Common myeloid progenitor, CD34-positive (primary cell): Measurements from ENCODE around the gene ERI3.
A peak's percentile ranks its signal among the peaks of the same experiment; 100 is the strongest.

ENCODE experiments used
- CTCF ChIA-PET: fragments of 350-600 bp; sonication (Branson Sonifier 250); formaldehyde crosslinking; loops from one replicate; lab custom pipeline; 2021; ENCODE audit warnings: antibody characterized with exemption; lab: Charles Lee
- POLR2A ChIA-PET: fragments of 350-600 bp; sonication (Branson Sonifier 250); formaldehyde crosslinking; loops from one replicate; lab custom pipeline; 2021; ENCODE audit warnings: antibody characterized with exemption; lab: Charles Lee
- DNase-seq, 3 donors: peaks; one replicate each; pipeline versions ENCODE4 v3.0.0 to v3.0.0-alpha.2; 2013
- H3K27ac ChIP-seq, 2 experiments: 1 replicate in 1 of 2; 2 replicates in 1 of 2; pipeline ENCODE4 v1.7.0; 2013; ENCODE audit warnings: inconsistent platforms in 2 of 2, low read length in 2 of 2, mild to moderate bottlenecking in 2 of 2, low read depth in 1 of 2, moderate library complexity in 1 of 2; ENCODE audit not compliant: severe bottlenecking in 2 of 2, insufficient read depth in 1 of 2, poor library complexity in 1 of 2
- H3K27me3 ChIP-seq, 5 experiments: replicated peaks in 2 of 5; 1 replicate in 3 of 5; 2 replicates in 2 of 5; pipeline versions ENCODE4 v1.6.1 to v1.7.0; 2013; ENCODE audit warnings: low read length in 4 of 5, mild to moderate bottlenecking in 2 of 5, moderate library complexity in 2 of 5, inconsistent platforms in 1 of 5; ENCODE audit not compliant: insufficient read depth in 5 of 5, control insufficient read depth in 4 of 5
- H3K36me3 ChIP-seq, 4 experiments: 1 replicate in 2 of 4; 2 replicates in 2 of 4; pipeline versions ENCODE4 v1.6.1 to v1.7.0; 2013; ENCODE audit warnings: low read length in 3 of 4, control low read depth in 1 of 4, mild to moderate bottlenecking in 1 of 4; ENCODE audit not compliant: control insufficient read depth in 4 of 4, insufficient read depth in 4 of 4
- H3K4me1 ChIP-seq, 4 experiments: 1 replicate in 3 of 4; 2 replicates in 1 of 4; pipeline versions ENCODE4 v1.6.1 to v1.7.1; 2013; ENCODE audit warnings: low read length in 3 of 4, mild to moderate bottlenecking in 3 of 4, control low read depth in 1 of 4, inconsistent platforms in 1 of 4, moderate library complexity in 1 of 4; ENCODE audit not compliant: control insufficient read depth in 4 of 4, insufficient read depth in 4 of 4; ENCODE audit errors: control extremely low read depth in 1 of 4
- H3K4me3 ChIP-seq, 7 experiments: 1 replicate in 4 of 7; 2 replicates in 3 of 7; pipeline versions ENCODE4 v1.5.1 to v1.7.0; 2013; ENCODE audit warnings: mild to moderate bottlenecking in 7 of 7, low read length in 6 of 7, moderate library complexity in 6 of 7, inconsistent platforms in 2 of 7, low read depth in 2 of 7, control low read depth in 1 of 7; ENCODE audit not compliant: insufficient read depth in 4 of 7, control insufficient read depth in 1 of 7; ENCODE audit errors: extremely low read depth in 1 of 7
- H3K9me3 ChIP-seq, 5 experiments: 1 replicate in 4 of 5; 2 replicates in 1 of 5; pipeline versions ENCODE4 v1.6.1 to v1.7.1; 2013; ENCODE audit warnings: low read length in 4 of 5, mild to moderate bottlenecking in 2 of 5, inconsistent platforms in 1 of 5, low read depth in 1 of 5, moderate library complexity in 1 of 5; ENCODE audit not compliant: control insufficient read depth in 4 of 5, insufficient read depth in 2 of 5; ENCODE audit errors: control extremely low read depth in 1 of 5
- WGBS: methylation state at CpG from one replicate; pipeline ENCODE4 v1.1.5; 2013; ENCODE audit not compliant: insufficient coverage; 5-methylcytosine and 5-hydroxymethylcytosine counted together

ERI3 gene

DNA sequence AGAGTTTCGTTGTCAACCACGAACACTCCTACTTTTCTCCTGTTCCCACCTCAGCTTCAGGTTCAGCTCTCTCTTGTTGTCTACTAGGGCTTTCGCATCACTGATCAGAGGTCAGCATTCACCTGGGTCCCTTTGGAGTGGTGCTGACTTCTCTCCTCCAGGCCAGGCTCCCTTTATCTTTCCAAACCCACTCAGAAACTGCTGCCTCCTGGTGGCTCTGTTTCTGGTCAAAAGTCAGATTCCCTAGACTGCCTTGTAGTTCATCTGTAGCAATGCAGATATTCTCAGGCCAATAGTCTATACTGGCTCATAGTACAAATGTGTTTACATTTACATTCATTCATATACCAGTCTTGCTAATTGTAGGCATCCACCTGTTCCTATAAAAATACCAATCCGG lies 6.4 kb upstream of the ERI3 start:
- DNase-seq, result peak in 2 of 3 donors; percentile 13 to 21
- Histone ChIP-seq H3K4me3 (no peak overlapping the region), H3K36me3 (no peaks in the 10 kb centered on the region), H3K4me1 (no peaks in the 10 kb centered on the region), H3K27me3 (peaks cover 0 to 2% (median 0%) of the 10 kb centered on the region in 5 experiments), H3K9me3 (no peaks in the 10 kb centered on the region), H3K27ac (no peak overlapping the region)
- ChIA-PET CTCF (interaction anchor here (1.9 to 2.8 kb wide), 2 partner anchors 8 to 24 kb away, joined by 5 to 6 read pairs; no protein-coding TSS in a partner anchor), POLR2A (no interaction called here)
- 72% methylated on average over 4 of the region's 4 CpGs for WGBS

DNA sequence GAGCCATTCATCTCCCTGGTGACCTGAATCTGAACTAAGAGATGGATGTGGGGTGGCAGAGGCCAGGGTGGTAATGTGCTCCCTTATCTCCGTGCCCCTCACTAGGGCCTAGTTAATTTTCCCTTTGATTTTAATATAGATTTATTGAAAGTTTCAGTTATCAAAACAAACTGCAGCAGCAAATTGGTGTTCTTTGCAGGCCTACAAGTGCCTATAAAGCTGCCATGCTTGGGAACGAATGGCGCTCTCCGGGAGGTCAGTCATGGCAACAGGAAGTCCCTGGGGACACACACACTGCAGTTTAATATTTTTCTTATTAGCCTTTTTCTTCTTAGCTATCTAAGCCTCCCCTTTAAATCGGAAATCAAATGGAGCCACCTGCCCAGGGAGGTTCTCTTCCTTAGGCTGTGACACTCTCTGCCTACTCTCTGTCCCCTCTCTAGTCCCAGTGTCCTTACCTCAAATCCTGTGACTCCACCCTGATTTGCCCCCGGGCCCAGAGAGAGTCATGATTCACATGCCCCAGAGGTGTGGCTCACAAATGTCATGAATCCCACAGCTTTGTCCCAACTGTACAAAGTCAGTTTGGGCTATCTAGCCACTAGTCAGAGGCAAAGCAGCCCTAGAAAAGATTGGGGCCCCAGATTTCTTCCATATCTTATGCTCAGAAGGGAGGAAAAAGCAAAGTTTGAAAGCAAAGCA lies 4.3 kb upstream of the ERI3 start:
- ChIA-PET CTCF (interaction anchor here (0.9 to 2.8 kb wide), 3 partner anchors 11 to 143 kb away, joined by 3 to 6 read pairs (median 5); no protein-coding TSS in a partner anchor), POLR2A (no interaction called here)
- WGBS, result 94% methylated on average over 5 of the region's 6 CpGs
- Histone ChIP-seq H3K9me3 (no peaks in the 10 kb centered on the region), H3K4me1 (peaks cover under 1 to 9% (median 6%) of the 10 kb centered on the region in 4 experiments), H3K27me3 (no peaks in the 10 kb centered on the region), H3K27ac (no peak overlapping the region), H3K36me3 (no peaks in the 10 kb centered on the region), H3K4me3 (no peak overlapping the region)
- DNase-seq, result no peak

DNA sequence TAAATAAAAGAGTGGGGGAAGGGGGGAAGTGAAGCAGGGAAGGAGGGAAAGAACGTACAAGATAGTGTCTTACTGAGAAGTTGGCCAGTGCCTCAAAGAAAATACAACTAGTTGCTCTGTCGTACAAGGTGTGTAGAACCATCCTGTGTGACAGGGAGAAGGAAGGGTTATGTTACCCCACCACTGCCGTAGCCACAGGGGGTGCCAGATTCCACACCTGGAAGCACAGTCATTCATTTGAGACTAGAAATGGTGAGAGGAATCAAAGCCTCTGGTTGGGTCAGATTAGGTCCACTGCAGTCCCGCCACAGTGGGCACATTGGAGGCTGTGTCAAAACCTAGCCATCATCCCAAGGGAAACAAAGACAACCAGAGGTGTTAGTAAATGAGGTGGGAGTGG lies 2.7 kb upstream of the ERI3 start:
- Histone ChIP-seq H3K9me3 (no peaks in the 10 kb centered on the region), H3K36me3 (no peaks in the 10 kb centered on the region), H3K4me3 (no peak overlapping the region), H3K4me1 (peaks cover 5 to 14% (median 11%) of the 10 kb centered on the region in 4 experiments), H3K27me3 (no peaks in the 10 kb centered on the region), H3K27ac (no peak overlapping the region)
- ChIA-PET POLR2A (no interaction called here), CTCF (interaction anchor here (0.6 to 1.2 kb wide), 2 partner anchors 136 to 238 kb away, joined by 3 to 6 read pairs; no protein-coding TSS in a partner anchor)
- no peak for DNase-seq
- 100% methylated on average over 3 of the region's 4 CpGs for WGBS

DNA sequence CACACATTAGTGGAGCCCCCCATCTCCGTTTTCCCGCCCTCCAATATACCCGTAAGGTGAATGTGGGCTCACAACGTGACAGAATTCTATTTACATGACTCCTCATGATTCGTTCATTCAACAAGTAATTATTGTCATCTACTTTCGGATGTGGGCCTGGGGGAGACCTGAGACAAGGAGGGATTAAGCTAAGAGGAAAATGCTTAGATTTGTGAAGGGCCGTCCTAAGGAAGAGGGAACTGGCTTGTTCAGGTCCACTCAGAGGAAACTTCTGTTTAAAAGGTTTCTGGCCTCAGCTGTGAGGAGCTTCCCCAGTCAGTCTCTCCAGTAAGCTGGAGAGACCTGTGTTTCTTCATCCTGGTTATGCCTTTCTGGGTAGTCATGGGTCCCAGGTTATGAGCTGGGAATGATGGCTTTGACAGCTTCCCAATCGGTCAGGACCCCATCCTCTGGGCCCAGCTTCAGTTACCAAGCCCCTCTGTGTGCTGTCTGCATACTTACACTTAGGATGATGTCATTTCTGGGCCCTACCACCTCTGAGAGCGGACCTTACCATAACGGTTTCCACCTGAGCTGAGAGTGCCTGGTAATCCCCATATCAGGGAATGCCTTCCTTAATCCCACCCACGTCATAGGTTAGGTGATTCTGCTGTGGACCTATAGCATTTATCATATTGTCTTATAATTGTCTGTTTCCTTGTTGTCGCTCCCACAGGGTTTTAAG lies 687 bp upstream of the ERI3 start:
- DNase-seq, result no peak
- Histone ChIP-seq H3K4me1 (peaks cover 5 to 14% (median 11%) of the 10 kb centered on the region in 4 experiments), H3K27me3 (no peaks in the 10 kb centered on the region), H3K9me3 (no peaks in the 10 kb centered on the region), H3K4me3 (peak overlapping the region in 3 of 7 experiments; percentile 78 to 86 (median 85)), H3K36me3 (peaks cover 0 to 3% (median under 1%) of the 10 kb centered on the region in 4 experiments), H3K27ac (no peak overlapping the region)
- ChIA-PET CTCF (interaction anchor here (0.7 to 1.7 kb wide), 4 partner anchors 23 to 137 kb away, joined by 3 to 6 read pairs (median 4); no protein-coding TSS in a partner anchor), POLR2A (no interaction called here)
- WGBS, result 90% methylated on average over 5 of the region's 12 CpGs

DNA sequence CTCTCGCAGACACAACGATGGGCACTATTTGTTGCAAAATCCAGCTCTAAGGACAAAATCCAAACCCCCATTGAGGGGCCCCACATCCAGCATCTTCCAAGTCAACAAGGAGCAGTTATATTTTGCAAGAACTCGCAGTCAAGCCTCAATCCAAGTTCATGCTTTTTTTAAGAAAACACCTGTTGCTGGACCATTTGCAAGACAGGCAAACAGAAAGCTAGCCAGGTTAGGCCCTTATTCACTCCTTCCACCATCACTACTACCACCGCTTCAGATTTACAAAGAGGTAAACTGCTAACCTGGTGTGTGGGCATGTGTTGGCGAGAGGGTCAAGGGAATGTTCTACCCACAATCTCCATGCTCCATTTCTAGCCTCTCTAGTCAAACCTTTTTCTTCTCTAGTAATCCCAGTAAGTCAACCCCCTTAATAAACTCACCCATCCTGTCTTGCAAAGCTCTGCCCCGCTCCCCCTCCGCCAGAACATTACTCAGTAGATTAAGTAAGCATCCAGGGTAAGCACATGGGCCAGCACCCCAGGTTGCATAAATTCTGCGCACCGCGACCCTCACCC lies 703 bp downstream of the ERI3 start:
- ChIA-PET CTCF (interaction anchor here (1.4 to 2.0 kb wide), 3 partner anchors 10 to 24 kb away, joined by 3 to 5 read pairs (median 5); no protein-coding TSS in a partner anchor), POLR2A (no interaction called here)
- H3K27ac ChIP-seq, result peak overlapping the region; percentile 40 to 84
- peaks cover 5 to 14% (median 11%) of the 10 kb centered on the region in 4 experiments for H3K4me1 ChIP-seq
- H3K36me3 ChIP-seq, result peaks cover 0 to 9% (median 3%) of the 10 kb centered on the region in 4 experiments
- H3K4me3 ChIP-seq, result peak overlapping the region; percentile 62 to 86 (median 78)
- DNase-seq, result peak in 1 of 3 donors; percentile 26
- no peaks in the 10 kb centered on the region for H3K27me3 ChIP-seq
- no peaks in the 10 kb centered on the region for H3K9me3 ChIP-seq
- 81% methylated on average over 6 of the region's 10 CpGs for WGBS

DNA sequence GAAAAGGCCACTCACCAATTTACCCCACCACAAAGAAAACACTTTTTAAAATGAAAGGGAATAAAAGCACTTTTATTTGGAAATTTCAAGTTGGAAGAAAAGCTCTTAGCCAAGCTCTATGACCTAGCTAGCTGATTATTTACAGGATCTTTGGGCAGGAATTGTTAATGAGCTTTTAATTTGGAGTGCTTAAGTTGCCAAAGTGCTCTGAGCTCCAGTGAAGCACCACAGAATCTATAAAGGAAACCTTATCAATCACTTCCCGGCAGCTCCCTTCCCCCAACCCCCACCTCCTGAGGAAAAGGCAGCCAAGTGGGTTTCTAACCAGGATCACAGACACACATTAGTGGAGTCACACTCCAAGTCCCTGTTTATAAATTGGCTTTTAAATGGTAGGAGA lies 1.5 kb downstream of the ERI3 start:
- no peak overlapping the region for H3K27ac ChIP-seq
- peak overlapping the region in 1 of 7 experiments; percentile 85 for H3K4me3 ChIP-seq
- no peaks in the 10 kb centered on the region for H3K27me3 ChIP-seq
- peaks cover 0 to 9% (median 3%) of the 10 kb centered on the region in 4 experiments for H3K36me3 ChIP-seq
- CTCF ChIA-PET, result interaction anchor here (1.1 to 2.5 kb wide), 6 partner anchors 8 to 241 kb away, joined by 3 to 9 read pairs (median 5); no protein-coding TSS in a partner anchor
- no peaks in the 10 kb centered on the region for H3K9me3 ChIP-seq
- peaks cover 5 to 14% (median 11%) of the 10 kb centered on the region in 4 experiments for H3K4me1 ChIP-seq
- no CpG with 5 or more reads among the region's 1 CpG for WGBS
- POLR2A ChIA-PET, result no interaction called here
- no peak for DNase-seq
